ENCODE measurements around the gene AGPAT2.

AGPAT2 gene

DNA sequence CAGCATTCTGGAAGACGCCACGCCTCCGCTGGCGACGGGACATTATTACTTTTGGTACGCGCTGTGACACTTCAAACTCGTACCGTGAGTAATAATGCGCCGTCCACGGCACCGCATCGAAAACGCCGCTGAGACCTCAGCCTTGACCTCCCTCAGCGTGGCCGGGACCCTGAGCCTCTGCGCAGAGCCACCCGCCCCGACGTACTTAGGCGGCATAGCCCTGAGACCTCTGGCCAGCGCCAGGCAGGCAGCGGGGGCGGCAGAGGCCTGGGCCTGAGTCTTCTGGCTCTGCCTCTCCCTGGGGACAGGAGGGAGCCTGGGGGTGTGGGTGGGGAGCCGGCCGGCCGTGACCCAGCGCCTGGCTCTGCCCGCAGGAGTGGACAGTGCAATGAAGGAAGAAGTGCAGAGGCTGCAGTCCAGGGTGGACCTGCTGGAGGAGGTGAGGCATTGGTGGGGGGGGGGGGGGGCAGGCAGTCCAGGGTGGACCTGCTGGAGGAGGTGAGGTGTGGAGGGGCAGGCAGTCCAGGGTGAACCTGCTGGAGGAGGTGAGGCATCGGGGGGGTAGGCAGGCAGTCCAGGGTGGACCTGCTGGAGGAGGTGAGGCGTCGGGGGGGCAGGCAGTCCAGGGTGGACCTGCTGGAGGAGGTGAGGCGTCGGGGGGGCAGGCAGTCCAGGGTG, 16.5 kb downstream of the AGPAT2 start:
- Histone ChIP-seq H3K4me3 (ENCODE audit: low read length) (no peak overlapping the region), H3K27ac (ENCODE audit: low read depth, low read length) (no peak overlapping the region), H3K36me3 (ENCODE audit: control insufficient read depth, insufficient read depth, low read length) (no peaks in the 10 kb centered on the region), H3K9ac (ENCODE audit: low read length) (no peak overlapping the region), H3K27me3 (ENCODE audit: control insufficient read depth, insufficient read depth, low read length) (peaks cover 10% of the 10 kb centered on the region), H3K4me1 (ENCODE audit: control insufficient read depth, insufficient read depth, low read length) (no peaks in the 10 kb centered on the region)

DNA sequence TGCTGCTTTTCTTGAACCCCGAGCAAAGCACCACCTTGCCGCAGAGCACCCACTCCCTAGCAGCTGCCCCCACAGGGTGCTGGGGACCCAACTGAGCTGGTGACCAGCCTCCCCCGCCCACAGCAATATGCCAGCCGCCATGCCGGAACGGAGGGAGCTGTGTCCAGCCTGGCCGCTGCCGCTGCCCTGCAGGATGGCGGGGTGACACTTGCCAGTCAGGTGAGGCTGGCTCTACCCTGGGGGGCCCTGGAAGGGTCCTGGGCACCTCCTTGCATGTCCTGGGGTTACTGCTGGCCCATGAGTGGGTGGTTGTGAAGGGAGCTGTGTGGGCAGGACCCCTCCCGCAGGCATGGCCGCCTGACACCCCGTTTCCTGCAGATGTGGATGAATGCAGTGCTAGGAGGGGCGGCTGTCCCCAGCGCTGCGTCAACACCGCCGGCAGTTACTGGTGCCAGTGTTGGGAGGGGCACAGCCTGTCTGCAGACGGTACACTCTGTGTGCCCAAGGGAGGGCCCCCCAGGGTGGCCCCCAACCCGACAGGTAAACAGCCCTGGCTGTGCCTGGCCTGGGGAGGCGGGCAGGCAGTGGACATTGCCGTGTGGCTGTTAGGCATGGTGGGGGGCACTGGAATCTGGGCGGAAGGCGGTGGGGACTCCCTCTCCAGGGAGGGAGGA, 17.3 kb downstream of the AGPAT2 start:
- no peak overlapping the region for H3K27ac ChIP-seq (ENCODE audit: low read depth, low read length)
- peaks cover 2% of the 10 kb centered on the region for H3K4me1 ChIP-seq (ENCODE audit: control insufficient read depth, insufficient read depth, low read length)
- no peaks in the 10 kb centered on the region for H3K36me3 ChIP-seq (ENCODE audit: control insufficient read depth, insufficient read depth, low read length)
- H3K4me3 ChIP-seq (ENCODE audit: low read length), result no peak overlapping the region
- H3K9ac ChIP-seq (ENCODE audit: low read length), result no peak overlapping the region
- peaks cover 11% of the 10 kb centered on the region for H3K27me3 ChIP-seq (ENCODE audit: control insufficient read depth, insufficient read depth, low read length)

DNA sequence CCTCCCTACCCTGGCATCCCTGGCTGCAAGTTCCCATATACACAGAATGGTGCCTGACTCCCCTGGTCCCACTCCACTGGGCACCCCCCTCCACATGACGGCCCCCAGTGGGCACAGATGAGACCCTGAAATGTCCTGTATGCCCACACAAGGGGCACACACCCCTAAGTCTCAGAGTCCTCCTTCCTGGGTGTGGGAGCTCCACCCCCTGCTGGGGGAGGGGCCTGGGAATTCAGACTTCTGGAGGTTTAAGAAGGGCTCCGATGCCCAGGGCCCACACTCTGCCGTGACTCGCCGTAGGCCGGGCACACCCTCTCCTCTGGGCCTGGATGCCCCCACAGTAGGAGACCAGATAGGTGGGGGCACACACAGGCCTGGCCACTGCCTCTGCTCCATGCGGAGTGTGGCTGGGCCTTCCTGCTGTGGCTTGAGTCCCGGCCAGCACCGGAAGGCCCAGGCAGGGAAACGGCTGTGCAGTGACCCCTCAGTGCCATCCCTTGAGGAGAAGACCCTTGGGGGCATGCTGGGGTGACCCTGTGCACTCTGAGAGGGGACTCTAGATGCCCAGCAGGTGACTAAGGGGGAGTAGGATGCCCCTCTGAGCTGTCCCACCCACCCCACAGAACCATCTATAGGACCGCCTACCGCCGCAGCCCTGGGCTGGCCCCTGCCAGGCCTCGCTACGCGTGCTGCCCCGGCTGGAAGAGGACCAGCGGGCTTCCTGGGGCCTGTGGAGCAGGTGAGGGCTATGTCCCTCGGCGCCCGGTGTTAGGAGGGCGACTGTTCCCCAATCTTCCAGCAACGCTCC, 18.1 kb downstream of the AGPAT2 start:
- H3K36me3 ChIP-seq (ENCODE audit: control insufficient read depth, insufficient read depth, low read length), result no peaks in the 10 kb centered on the region
- H3K4me1 ChIP-seq (ENCODE audit: control insufficient read depth, insufficient read depth, low read length), result peaks cover 2% of the 10 kb centered on the region
- H3K27ac ChIP-seq (ENCODE audit: low read depth, low read length), result no peak overlapping the region
- no peak overlapping the region for H3K4me3 ChIP-seq (ENCODE audit: low read length)
- H3K27me3 ChIP-seq (ENCODE audit: control insufficient read depth, insufficient read depth, low read length), result peaks cover 16% of the 10 kb centered on the region
- H3K9ac ChIP-seq (ENCODE audit: low read length), result no peak overlapping the region

DNA sequence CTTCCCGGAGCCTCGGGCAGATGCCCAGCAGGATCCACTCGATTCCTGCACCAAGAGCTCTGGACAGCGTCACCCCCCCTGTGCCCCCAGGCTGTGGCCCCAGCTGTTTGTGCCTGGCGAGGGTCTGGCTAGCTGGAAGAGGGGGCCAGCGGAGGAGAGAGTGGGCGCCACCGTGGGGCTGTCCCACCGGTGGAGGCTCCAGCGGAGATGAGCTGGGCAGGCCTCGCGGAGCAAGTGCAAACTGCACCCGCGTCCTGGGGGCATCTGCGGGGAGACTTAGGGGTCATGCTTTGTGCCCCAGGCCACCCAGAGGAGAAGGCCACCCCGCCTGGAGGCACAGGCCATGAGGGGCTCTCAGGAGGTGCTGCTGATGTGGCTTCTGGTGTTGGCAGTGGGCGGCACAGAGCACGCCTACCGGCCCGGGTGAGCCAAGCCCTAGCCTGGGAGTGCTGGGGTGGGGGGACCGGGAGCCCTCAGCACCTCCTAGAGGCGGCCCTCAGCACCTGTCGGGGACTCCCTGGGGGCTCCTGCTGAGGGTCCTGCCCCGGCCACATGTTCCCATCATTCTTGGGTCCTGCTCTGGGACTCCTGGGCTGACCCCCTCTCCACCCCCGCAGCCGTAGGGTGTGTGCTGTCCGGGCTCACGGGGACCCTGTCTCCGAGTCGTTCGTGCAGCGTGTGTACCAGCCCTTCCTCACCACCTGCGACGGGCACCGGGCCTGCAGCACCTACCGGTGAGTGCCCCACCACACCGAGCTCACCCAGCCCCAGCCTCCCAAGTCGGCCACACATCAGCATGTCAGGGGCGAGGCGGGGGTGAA, 19.1 kb downstream of the AGPAT2 start:
- H3K36me3 ChIP-seq (ENCODE audit: control insufficient read depth, insufficient read depth, low read length), result no peaks in the 10 kb centered on the region
- peak overlapping the region; percentile 15 for H3K4me3 ChIP-seq (ENCODE audit: low read length)
- H3K9ac ChIP-seq (ENCODE audit: low read length), result no peak overlapping the region
- peaks cover 16% of the 10 kb centered on the region for H3K27me3 ChIP-seq (ENCODE audit: control insufficient read depth, insufficient read depth, low read length)
- H3K4me1 ChIP-seq (ENCODE audit: control insufficient read depth, insufficient read depth, low read length), result peaks cover 2% of the 10 kb centered on the region
- H3K27ac ChIP-seq (ENCODE audit: low read depth, low read length), result no peak overlapping the region

DNA sequence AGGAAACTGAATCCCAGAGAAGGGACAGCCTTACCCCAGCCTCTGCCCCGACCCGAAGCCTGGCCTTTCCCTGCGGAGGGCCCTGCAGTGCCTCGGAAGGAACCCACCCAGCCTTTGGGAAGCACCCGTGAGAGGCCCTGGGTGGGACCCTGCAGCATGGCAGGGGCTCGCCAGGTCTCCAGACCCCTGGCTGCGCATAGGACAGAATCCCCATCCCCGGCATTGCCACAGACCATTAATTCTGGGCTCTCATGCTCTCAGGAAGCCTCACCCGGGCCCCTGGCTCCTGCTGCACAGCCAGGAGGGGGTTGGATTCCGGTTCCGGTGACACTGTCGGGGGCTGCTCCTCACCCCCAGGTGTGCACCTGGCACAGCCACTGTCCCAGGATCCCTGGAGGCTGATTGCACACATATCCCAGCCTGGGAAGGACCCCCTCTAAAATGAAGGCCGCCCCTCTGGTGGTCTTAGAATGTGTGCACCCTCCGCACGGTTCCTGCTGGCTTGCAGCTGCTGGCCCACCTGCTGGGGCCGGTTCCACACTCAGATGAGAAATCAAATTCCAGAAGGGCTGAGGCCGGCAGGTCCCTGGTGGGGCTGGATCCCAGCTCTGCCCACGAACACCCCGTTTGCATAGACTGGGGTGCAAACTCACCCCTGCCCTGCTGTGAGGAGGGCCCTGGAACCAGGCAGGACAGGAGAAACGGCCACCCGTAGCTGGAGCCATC, 19.9 kb downstream of the AGPAT2 start:
- peaks cover 23% of the 10 kb centered on the region for H3K27me3 ChIP-seq (ENCODE audit: control insufficient read depth, insufficient read depth, low read length)
- H3K9ac ChIP-seq (ENCODE audit: low read length), result no peak overlapping the region
- H3K4me3 ChIP-seq (ENCODE audit: low read length), result peak overlapping the region; percentile 13
- H3K36me3 ChIP-seq (ENCODE audit: control insufficient read depth, insufficient read depth, low read length), result no peaks in the 10 kb centered on the region
- H3K27ac ChIP-seq (ENCODE audit: low read depth, low read length), result no peak overlapping the region
- H3K4me1 ChIP-seq (ENCODE audit: control insufficient read depth, insufficient read depth, low read length), result peaks cover 2% of the 10 kb centered on the region

DNA sequence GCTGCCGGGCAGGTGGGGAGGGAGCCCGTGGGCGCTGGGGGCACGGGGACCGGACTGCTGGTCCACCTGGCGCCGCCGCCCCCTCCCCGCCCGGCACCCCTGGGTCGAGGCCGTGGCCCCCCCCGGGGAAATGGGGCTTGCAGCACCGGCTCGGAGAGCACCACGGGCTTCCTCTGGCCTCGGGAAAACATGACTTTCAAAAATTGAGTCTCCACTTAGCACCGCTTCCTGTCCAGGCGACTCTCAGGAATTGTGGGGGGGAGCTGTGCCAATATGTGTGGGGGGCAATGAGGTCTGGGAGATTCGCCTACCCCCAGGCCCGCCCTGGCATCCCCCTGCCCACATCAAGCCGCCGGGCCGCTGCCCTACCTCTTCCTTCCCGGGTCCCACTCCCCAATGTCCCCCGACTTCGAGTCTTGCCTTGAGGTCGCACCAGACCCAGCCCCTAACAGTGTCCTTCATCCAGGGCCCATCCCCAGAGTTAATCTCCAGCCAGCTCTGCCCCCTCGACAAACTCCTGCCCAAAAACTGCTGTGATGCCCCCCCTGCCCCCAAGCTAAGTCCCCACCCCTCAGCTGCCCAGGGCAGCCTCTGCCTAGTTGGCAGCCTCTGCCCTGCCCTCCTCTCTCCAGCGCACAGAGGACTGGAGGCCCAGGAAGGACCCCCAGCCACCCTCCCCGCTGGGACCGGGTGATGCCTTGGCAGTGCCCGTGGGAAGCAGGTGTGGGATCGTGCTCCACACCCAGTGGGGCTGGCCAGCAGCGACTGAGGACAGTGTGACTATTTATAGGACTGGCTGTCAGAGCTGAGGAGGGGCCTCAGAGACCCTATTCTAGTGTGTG, 20.7 kb downstream of the AGPAT2 start:
- Histone ChIP-seq H3K27ac (ENCODE audit: low read depth, low read length) (no peak overlapping the region), H3K9ac (ENCODE audit: low read length) (no peak overlapping the region), H3K27me3 (ENCODE audit: control insufficient read depth, insufficient read depth, low read length) (peaks cover 24% of the 10 kb centered on the region), H3K36me3 (ENCODE audit: control insufficient read depth, insufficient read depth, low read length) (no peaks in the 10 kb centered on the region), H3K4me3 (ENCODE audit: low read length) (peak overlapping the region; percentile 13), H3K4me1 (ENCODE audit: control insufficient read depth, insufficient read depth, low read length) (peaks cover 2% of the 10 kb centered on the region)

DNA sequence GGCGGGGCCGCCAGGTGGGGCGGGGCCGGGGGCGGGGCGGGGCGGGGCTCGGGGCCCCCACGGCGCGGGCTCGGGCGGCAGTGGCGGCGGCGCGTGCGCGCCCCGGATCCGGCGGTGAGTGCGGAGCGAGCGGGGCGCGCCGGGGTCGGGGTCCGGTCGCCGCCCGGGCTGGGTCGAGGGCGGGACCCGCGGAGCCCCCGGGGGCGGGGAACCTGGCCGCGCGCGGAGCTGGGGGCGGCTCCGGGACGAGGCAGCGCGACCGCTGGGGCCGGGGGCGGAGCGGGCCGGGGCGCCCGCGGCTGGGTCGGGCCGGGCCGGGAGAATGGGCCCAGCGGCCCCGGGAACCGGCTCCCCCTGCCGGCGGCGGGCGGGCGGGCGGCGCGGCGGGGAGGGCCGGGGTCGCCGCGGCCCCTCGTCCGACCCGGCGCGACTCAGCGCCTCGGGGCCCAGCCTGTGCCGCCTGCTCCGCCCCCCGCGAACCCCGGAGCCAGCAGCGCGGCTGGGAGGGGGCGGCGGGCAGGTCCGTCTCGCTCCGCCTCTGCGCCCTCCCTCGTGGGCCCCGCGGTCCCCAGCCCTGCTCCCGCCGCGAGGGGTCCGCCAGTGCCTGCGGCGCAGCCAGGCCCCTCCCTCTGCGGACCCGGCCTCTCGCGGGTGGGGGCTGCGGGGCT, 21.4 kb downstream of the AGPAT2 start:
- no peaks in the 10 kb centered on the region for H3K36me3 ChIP-seq (ENCODE audit: control insufficient read depth, insufficient read depth, low read length)
- H3K27me3 ChIP-seq (ENCODE audit: control insufficient read depth, insufficient read depth, low read length), result peaks cover 24% of the 10 kb centered on the region
- H3K4me1 ChIP-seq (ENCODE audit: control insufficient read depth, insufficient read depth, low read length), result peaks cover 2% of the 10 kb centered on the region
- no peak overlapping the region for H3K27ac ChIP-seq (ENCODE audit: low read depth, low read length)
- H3K9ac ChIP-seq (ENCODE audit: low read length), result no peak overlapping the region
- no peak overlapping the region for H3K4me3 ChIP-seq (ENCODE audit: low read length)

DNA sequence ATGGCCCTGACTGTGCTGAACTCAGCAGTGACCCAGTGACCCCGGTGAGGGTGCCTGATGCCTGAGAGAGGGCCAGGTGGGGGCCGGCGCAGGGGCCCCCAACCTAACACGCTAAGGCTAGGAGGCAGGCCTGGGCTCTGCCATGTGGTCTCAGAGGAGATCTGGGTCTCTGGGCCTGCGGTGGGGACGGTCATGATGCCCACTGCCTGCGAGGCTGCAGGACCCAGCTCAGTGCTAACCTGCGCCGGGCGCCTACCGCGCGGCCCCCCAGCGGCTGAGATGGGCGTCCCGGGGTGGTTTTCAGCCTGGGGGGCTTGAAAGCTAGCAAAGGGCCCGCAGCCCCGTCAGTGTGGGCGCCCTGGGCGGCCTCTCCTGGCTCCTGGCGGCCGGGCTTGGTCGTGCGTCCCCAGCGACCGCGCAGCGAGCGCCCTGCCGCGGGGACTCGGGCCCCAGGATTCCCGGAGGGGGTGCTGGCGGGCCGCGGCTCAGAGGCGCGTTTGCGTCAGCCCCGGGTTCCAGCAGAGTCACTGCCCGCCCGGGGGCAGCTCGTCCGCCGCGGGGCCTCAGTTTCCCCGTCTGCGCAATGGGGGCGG, 22.1 kb downstream of the AGPAT2 start:
- Histone ChIP-seq H3K36me3 (ENCODE audit: control insufficient read depth, insufficient read depth, low read length) (no peaks in the 10 kb centered on the region), H3K9ac (ENCODE audit: low read length) (no peak overlapping the region), H3K4me1 (ENCODE audit: control insufficient read depth, insufficient read depth, low read length) (peaks cover 2% of the 10 kb centered on the region), H3K4me3 (ENCODE audit: low read length) (peak overlapping the region; percentile 22), H3K27ac (ENCODE audit: low read depth, low read length) (no peak overlapping the region), H3K27me3 (ENCODE audit: control insufficient read depth, insufficient read depth, low read length) (peaks cover 27% of the 10 kb centered on the region)

DNA sequence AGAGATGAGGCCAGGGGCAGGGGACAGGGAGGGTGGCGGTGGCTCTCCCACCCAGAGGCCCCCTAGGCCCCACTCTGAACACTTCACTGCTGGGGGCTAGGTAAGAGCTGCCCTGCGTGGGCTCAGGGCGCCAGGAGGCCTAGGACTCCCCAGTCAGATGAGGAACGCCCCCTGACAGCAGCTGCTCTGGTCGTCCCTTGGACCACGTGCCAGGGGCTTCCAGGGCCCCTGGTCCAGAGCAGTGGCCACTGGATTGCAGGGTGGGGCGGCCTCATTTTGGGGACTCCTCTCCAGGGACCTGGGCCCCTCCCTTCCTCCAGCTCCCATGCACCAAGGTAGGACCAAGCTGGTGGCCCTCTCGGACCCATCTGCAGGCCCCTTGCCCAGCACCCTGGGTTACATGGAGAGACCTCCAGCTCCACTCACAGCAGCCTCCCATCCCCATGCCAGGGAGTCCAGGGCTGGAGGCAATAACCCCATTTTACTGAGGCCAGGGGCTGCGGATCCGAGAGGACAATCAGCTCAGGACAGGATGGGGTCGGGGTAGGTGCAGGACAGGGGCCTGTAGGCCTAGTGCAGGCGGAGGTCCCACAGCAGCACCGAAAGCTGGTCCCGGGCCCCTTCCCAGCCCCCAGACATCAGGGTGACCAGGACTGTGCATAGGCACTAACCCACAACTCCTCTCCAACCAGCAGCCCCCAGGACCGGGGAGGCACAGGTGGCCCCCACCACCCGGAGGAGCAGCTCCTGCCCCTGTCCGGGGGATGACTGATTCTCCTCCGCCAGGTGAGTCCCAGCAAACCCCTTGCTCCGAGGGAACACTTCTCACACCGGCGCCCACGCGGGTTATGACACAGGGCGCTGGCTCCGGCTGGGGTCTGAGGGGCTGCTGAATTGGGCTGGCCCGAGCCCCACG, 23.0 kb downstream of the AGPAT2 start:
- Histone ChIP-seq H3K36me3 (ENCODE audit: control insufficient read depth, insufficient read depth, low read length) (no peaks in the 10 kb centered on the region), H3K27ac (ENCODE audit: low read depth, low read length) (no peak overlapping the region), H3K4me1 (ENCODE audit: control insufficient read depth, insufficient read depth, low read length) (peaks cover 2% of the 10 kb centered on the region), H3K4me3 (ENCODE audit: low read length) (peak overlapping the region; percentile 22), H3K9ac (ENCODE audit: low read length) (no peak overlapping the region), H3K27me3 (ENCODE audit: control insufficient read depth, insufficient read depth, low read length) (peaks cover 27% of the 10 kb centered on the region)
